Measurements from ENCODE around the gene SCN1A. TPM values are rescaled to one million over a fixed set of nuclear protein-coding genes. Genes with fewer than 3 reads are reported as not detected.

SCN1A gene
- total and polyA plus RNA-seq, 2 of the 13 experiments (the other 11 are each of a cell fraction or from before 2014, with no cell fraction given), result 19.9 to 39.4 TPM

DNA sequence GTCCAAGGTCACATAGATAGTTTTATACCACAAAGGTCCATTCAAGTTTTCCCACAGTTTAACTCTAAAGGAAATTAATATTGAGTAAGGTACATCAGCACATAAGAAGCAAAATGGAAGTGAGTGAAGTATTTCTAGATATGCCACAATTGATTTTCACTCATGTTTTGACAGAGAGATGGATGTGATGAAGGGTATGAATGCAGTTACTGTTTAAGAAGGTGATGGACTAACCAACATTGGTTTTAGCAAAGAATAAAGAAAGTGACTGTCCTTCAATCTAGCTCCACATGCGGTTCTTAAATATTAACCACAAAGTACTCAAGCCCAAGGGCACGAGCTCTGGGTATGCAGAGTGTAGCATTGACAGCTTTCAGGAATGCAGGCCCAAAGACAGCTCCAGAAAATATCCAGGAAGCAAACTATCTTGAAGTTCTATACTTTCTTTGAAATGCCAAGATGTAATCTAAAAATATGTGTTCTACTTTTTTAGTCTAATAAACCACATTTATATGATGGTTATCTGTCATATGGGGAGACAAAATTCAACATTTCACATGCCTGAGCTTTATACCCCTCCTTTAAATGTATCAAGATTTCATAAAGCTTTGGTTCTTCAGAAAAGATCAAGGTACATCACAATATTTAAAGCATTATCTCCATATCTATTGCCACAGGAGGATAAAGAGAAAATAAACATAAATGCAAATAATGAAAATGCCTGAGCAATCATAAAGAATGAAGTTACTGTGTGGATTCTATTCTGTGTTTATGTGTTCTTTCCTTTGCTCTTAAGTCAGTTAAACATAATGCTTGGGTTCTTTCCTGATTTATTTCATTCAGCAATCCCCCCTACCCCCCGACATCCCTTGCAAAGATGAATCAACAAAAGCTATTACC is 6.7 kb upstream of the SCN1A start (continued):
- TF ChIP-seq, protein P1, sequence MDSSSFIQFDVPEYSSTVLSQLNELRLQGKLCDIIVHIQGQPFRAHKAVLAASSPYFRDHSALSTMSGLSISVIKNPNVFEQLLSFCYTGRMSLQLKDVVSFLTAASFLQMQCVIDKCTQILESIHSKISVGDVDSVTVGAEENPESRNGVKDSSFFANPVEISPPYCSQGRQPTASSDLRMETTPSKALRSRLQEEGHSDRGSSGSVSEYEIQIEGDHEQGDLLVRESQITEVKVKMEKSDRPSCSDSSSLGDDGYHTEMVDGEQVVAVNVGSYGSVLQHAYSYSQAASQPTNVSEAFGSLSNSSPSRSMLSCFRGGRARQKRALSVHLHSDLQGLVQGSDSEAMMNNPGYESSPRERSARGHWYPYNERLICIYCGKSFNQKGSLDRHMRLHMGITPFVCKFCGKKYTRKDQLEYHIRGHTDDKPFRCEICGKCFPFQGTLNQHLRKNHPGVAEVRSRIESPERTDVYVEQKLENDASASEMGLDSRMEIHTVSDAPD (CRISPR knock-in tag; IDR thresholded peaks at IDR 0.05), result 0 out of 2 replicates have a peak, but pooled peaks have one; percentile 62
- peak; percentile 78 for TF ChIP-seq RARA (CRISPR knock-in tag; IDR thresholded peaks at IDR 0.05)
- TF ChIP-seq FOXJ3 (CRISPR knock-in tag; IDR thresholded peaks at IDR 0.05; ENCODE audit: borderline replicate concordance), result peak; percentile 64
- no peak for TF ChIP-seq DR1 (CRISPR knock-in tag; IDR thresholded peaks at IDR 0.05)
- no peak; the same call in 1 of the 2 replicates for TF ChIP-seq ZNF816 (CRISPR knock-in tag; IDR thresholded peaks at IDR 0.05; ENCODE audit: borderline replicate concordance)
- TF ChIP-seq HCFC1 (IDR thresholded peaks at IDR 0.05; ENCODE audit: low read depth, low read length), result no peak
- TF ChIP-seq ESRRA (CRISPR knock-in tag; IDR thresholded peaks at IDR 0.05; ENCODE audit: low read depth), result peak; percentile 61; the same call in 1 of the 2 replicates
- TF ChIP-seq ZNF350 (CRISPR knock-in tag; IDR thresholded peaks at IDR 0.05; ENCODE audit: borderline replicate concordance, low read depth), result no peak
- TF ChIP-seq ZNF382 (CRISPR knock-in tag; IDR thresholded peaks at IDR 0.05; ENCODE audit: borderline replicate concordance), result 0 out of 2 replicates have a peak, but pooled peaks have one; percentile 62
- no peak for TF ChIP-seq SNAI1 (CRISPR knock-in tag; IDR thresholded peaks at IDR 0.05; ENCODE audit: borderline replicate concordance)
- peak; percentile 52 for TF ChIP-seq NR2F6 (IDR thresholded peaks at IDR 0.05)
- TF ChIP-seq NR2F6 (CRISPR knock-in tag; IDR thresholded peaks at IDR 0.05), result peak; percentile 69; the same call in 1 of the 2 replicates
- TF ChIP-seq HNF4G (IDR thresholded peaks at IDR 0.05; ENCODE audit: borderline replicate concordance, low read depth, low read length), result peak; percentile 49
- TF ChIP-seq HNF4G (CRISPR knock-in tag; IDR thresholded peaks at IDR 0.05; ENCODE audit: borderline replicate concordance, low read depth), result peak; percentile 40; the same call in 1 of the 2 replicates
- TF ChIP-seq, protein P2, sequence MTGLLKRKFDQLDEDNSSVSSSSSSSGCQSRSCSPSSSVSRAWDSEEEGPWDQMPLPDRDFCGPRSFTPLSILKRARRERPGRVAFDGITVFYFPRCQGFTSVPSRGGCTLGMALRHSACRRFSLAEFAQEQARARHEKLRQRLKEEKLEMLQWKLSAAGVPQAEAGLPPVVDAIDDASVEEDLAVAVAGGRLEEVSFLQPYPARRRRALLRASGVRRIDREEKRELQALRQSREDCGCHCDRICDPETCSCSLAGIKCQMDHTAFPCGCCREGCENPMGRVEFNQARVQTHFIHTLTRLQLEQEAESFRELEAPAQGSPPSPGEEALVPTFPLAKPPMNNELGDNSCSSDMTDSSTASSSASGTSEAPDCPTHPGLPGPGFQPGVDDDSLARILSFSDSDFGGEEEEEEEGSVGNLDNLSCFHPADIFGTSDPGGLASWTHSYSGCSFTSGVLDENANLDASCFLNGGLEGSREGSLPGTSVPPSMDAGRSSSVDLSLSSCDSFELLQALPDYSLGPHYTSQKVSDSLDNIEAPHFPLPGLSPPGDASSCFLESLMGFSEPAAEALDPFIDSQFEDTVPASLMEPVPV (CRISPR knock-in tag; IDR thresholded peaks at IDR 0.05), result peak; percentile 76; the same call in 1 of the 2 replicates
- no peak; the same call in 1 of the 2 replicates for TF ChIP-seq ZNF552 (CRISPR knock-in tag; IDR thresholded peaks at IDR 0.05; ENCODE audit: borderline replicate concordance)
- TF ChIP-seq SP5 (CRISPR knock-in tag; IDR thresholded peaks at IDR 0.05; ENCODE audit: borderline replicate concordance, low read depth), result peak; percentile 39; the same call in 1 of the 2 replicates
- TF ChIP-seq ZNF546 (CRISPR knock-in tag; conservative IDR thresholded peaks at IDR 0.05), result no peak
- TF ChIP-seq FLYWCH1 (CRISPR knock-in tag; IDR thresholded peaks at IDR 0.05), result no peak
- no peak for TF ChIP-seq PCBP1 (IDR thresholded peaks at IDR 0.05; ENCODE audit: borderline replicate concordance, low read depth, low read length)
- TF ChIP-seq, protein P3, sequence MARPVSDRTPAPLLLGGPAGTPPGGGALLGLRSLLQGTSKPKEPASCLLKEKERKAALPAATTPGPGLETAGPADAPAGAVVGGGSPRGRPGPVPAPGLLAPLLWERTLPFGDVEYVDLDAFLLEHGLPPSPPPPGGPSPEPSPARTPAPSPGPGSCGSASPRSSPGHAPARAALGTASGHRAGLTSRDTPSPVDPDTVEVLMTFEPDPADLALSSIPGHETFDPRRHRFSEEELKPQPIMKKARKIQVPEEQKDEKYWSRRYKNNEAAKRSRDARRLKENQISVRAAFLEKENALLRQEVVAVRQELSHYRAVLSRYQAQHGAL (CRISPR knock-in tag; IDR thresholded peaks at IDR 0.05; ENCODE audit: not compliant biosample characterization), result no peak
- no peak for TF ChIP-seq SNRNP70 (IDR thresholded peaks at IDR 0.05; ENCODE audit: low read depth, low read length)
- no peak for TF ChIP-seq IKZF1 (IDR thresholded peaks at IDR 0.05)
- TF ChIP-seq ZNF644 (CRISPR knock-in tag; IDR thresholded peaks at IDR 0.05; ENCODE audit: low read depth), result peak; percentile 79; the same call in 1 of the 2 replicates
- TF ChIP-seq ZNF619 (CRISPR knock-in tag; IDR thresholded peaks at IDR 0.05), result no peak
- TF ChIP-seq RNF2 (conservative IDR thresholded peaks at IDR 0.05; ENCODE audit: low read depth), result no peak
- peak; percentile 89 for TF ChIP-seq SOX5 (CRISPR knock-in tag; IDR thresholded peaks at IDR 0.05; ENCODE audit: borderline replicate concordance)
- peak; percentile 95 for TF ChIP-seq KDM6A (CRISPR knock-in tag; IDR thresholded peaks at IDR 0.05; ENCODE audit: low read depth)
